ENCODE data around the gene DDX25. TPM values are rescaled to one million over a fixed set of nuclear protein-coding genes. Genes with fewer than 3 reads are reported as not detected.

Gene DDX25
- total and polyA plus RNA-seq, 2 experiments from 2014 or later = 6.1 to 7.5 TPM

GRCh38 chr11:125929445-125930075 lies 25.3 kb downstream of the DDX25 start:
- DNase-seq (ENCODE audit: low read depth in 1 of 2, low spot score in 1 of 2) = peak in 1 of 2 donors; percentile 30
- no peaks in the 10 kb centered on the region for H3K9me3 ChIP-seq (ENCODE audit: low read depth)
- H3K36me3 ChIP-seq = no peaks in the 10 kb centered on the region
- H3K4me3 ChIP-seq = no peak overlapping the region
- H3K4me1 ChIP-seq (ENCODE audit: low read depth) = no peaks in the 10 kb centered on the region
- no peak overlapping the region for H3K27ac ChIP-seq
- H3K27me3 ChIP-seq = no peaks in the 10 kb centered on the region
- no peak for TF ChIP-seq CTCF (IDR thresholded peaks at IDR 0.05; ENCODE audit: low read depth, low read length)

- Histone ChIP-seq H3K27me3 (no peaks in the 10 kb centered on the region), H3K9me3 (ENCODE audit: low read depth) (no peaks in the 10 kb centered on the region), H3K36me3 (no peaks in the 10 kb centered on the region), H3K4me1 (ENCODE audit: low read depth) (no peaks in the 10 kb centered on the region), H3K27ac (no peak overlapping the region), H3K4me3 (no peak overlapping the region)
- DNase-seq (ENCODE audit: low read depth in 1 of 2, low spot score in 1 of 2) = no peak
- TF ChIP-seq CTCF (IDR thresholded peaks at IDR 0.05; ENCODE audit: low read depth, low read length) = no peak
Observed at GRCh38 chr11:125930076-125930450, 25.8 kb downstream of the DDX25 start.

GRCh38 chr11:125931116-125931515 lies 26.8 kb downstream of the DDX25 start:
- no peak for TF ChIP-seq CTCF (IDR thresholded peaks at IDR 0.05; ENCODE audit: low read depth, low read length)
- H3K4me3 ChIP-seq = no peak overlapping the region
- no peaks in the 10 kb centered on the region for H3K9me3 ChIP-seq (ENCODE audit: low read depth)
- no peak for DNase-seq (ENCODE audit: low read depth in 1 of 2, low spot score in 1 of 2)
- H3K4me1 ChIP-seq (ENCODE audit: low read depth) = no peaks in the 10 kb centered on the region
- H3K27ac ChIP-seq = no peak overlapping the region
- no peaks in the 10 kb centered on the region for H3K36me3 ChIP-seq
- H3K27me3 ChIP-seq = no peaks in the 10 kb centered on the region

GRCh38 chr11:125931668-125932067 lies 27.4 kb downstream of the DDX25 start:
- no peaks in the 10 kb centered on the region for H3K27me3 ChIP-seq
- DNase-seq (ENCODE audit: low read depth in 1 of 2, low spot score in 1 of 2) = no peak
- no peaks in the 10 kb centered on the region for H3K9me3 ChIP-seq (ENCODE audit: low read depth)
- no peak for TF ChIP-seq CTCF (IDR thresholded peaks at IDR 0.05; ENCODE audit: low read depth, low read length)
- H3K4me3 ChIP-seq = no peak overlapping the region
- no peaks in the 10 kb centered on the region for H3K4me1 ChIP-seq (ENCODE audit: low read depth)
- H3K36me3 ChIP-seq = no peaks in the 10 kb centered on the region
- no peak overlapping the region for H3K27ac ChIP-seq

GRCh38 chr11:125932301-125932700 lies 28.0 kb downstream of the DDX25 start:
- Histone ChIP-seq H3K36me3 (no peaks in the 10 kb centered on the region), H3K27me3 (no peaks in the 10 kb centered on the region), H3K4me1 (ENCODE audit: low read depth) (no peaks in the 10 kb centered on the region), H3K27ac (no peak overlapping the region), H3K9me3 (ENCODE audit: low read depth) (no peaks in the 10 kb centered on the region), H3K4me3 (no peak overlapping the region)
- DNase-seq (ENCODE audit: low read depth in 1 of 2, low spot score in 1 of 2) = no peak
- no peak for TF ChIP-seq CTCF (IDR thresholded peaks at IDR 0.05; ENCODE audit: low read depth, low read length)

Measured in cardiac muscle cell (in vitro differentiated cells and primary cell).